Astrocyte (in vitro differentiated cells and primary cell): ENCODE results near the gene TOB2. TPM values are rescaled to one million over a fixed set of nuclear protein-coding genes. Genes with fewer than 3 reads are reported as not detected.
"Not testable (repeated sequence)": the region's sequence is repeated elsewhere in the genome, so short reads cannot be mapped to it uniquely, and the experiment has no call there.

Source experiments
- DNase-seq: peaks from one replicate; pipeline ENCODE4 v3.0.0-alpha.2; 2010; ENCODE audit warnings: low read depth
- FAIRE-seq: peaks from 2 replicates; lab custom pipeline; 2011; peaks lifted over from hg19 to GRCh38; lab: Jason Lieb, UNC
- H2AFZ ChIP-seq: 2 replicates; pipeline ENCODE4 v1.6.0; 2012; ENCODE audit warnings: low read depth, low read length, inconsistent platforms
- H3K27ac ChIP-seq: 2 replicates; pipeline ENCODE4 v1.5.1; 2011; ENCODE audit warnings: low read depth, low read length, inconsistent platforms
- H3K27me3 ChIP-seq: 2 replicates; pipeline ENCODE4 v1.6.0; 2011; ENCODE audit warnings: low read length, inconsistent platforms; ENCODE audit not compliant: insufficient read depth
- H3K36me3 ChIP-seq: 2 replicates; pipeline ENCODE4 v1.5.1; 2011; ENCODE audit warnings: low read length, inconsistent platforms; ENCODE audit not compliant: insufficient read depth
- H3K4me1 ChIP-seq: 2 replicates; pipeline ENCODE4 v1.5.1; 2011; ENCODE audit warnings: low read length, inconsistent platforms; ENCODE audit not compliant: insufficient read depth
- H3K4me2 ChIP-seq: 2 replicates; pipeline ENCODE4 v1.6.0; 2012; ENCODE audit warnings: low read length, inconsistent platforms
- H3K4me3 ChIP-seq: 2 replicates; pipeline ENCODE4 v1.5.1; 2011; ENCODE audit warnings: low read depth, mild to moderate bottlenecking, low read length, inconsistent platforms; ENCODE audit not compliant: insufficient read depth
- H3K79me2 ChIP-seq: 2 replicates; pipeline ENCODE4 v1.6.0; 2012; ENCODE audit warnings: mild to moderate bottlenecking, low read length, inconsistent platforms; ENCODE audit not compliant: insufficient read depth
- H3K9ac ChIP-seq: 2 replicates; pipeline ENCODE4 v1.6.0; 2012; ENCODE audit warnings: mild to moderate bottlenecking, low read length, inconsistent platforms
- H3K9me3 ChIP-seq: 2 replicates; pipeline ENCODE4 v1.5.1; 2012; ENCODE audit warnings: low read depth, mild to moderate bottlenecking, low read length, inconsistent platforms; ENCODE audit not compliant: insufficient read depth
- H4K20me1 ChIP-seq: 2 replicates; pipeline ENCODE4 v1.6.0; 2012; ENCODE audit warnings: low read length, inconsistent platforms; ENCODE audit not compliant: insufficient read depth
- H3K27ac Mint-ChIP-seq: one replicate; pipeline ENCODE4 v1.8.0; 2021; ENCODE audit warnings: mild to moderate bottlenecking, mixed read lengths; ENCODE audit not compliant: unreplicated experiment
- H3K27me3 Mint-ChIP-seq: one replicate; pipeline ENCODE4 v1.8.0; 2021; ENCODE audit warnings: low read depth, mixed read lengths; ENCODE audit not compliant: unreplicated experiment
- H3K36me3 Mint-ChIP-seq: one replicate; pipeline ENCODE4 v1.8.0; 2021; ENCODE audit warnings: low read depth, mixed read lengths; ENCODE audit not compliant: unreplicated experiment
- H3K4me1 Mint-ChIP-seq: one replicate; pipeline ENCODE4 v1.8.0; 2021; ENCODE audit warnings: low read depth, mixed read lengths; ENCODE audit not compliant: unreplicated experiment
- H3K4me3 Mint-ChIP-seq: one replicate; pipeline ENCODE4 v1.8.0; 2021; ENCODE audit warnings: mild to moderate bottlenecking, moderate library complexity, mixed read lengths; ENCODE audit not compliant: unreplicated experiment
- H3K9me3 Mint-ChIP-seq: one replicate; pipeline ENCODE4 v1.8.0; 2021; ENCODE audit warnings: mild to moderate bottlenecking, mixed read lengths; ENCODE audit not compliant: unreplicated experiment
- EZH2 ChIP-seq: IDR thresholded peaks from 2 replicates; pipeline ENCODE4 v1.6.1; 2012; ENCODE audit warnings: mild to moderate bottlenecking, low read length, inconsistent platforms; ENCODE audit not compliant: insufficient read depth
- total RNA-seq: library from RNA; stranded (reverse); gene quantifications from 2 replicates; pipeline ENCODE4 v1.2.1, GENCODE V29; 2021
- TF ChIP-seq, protein P1 (sequence below): IDR thresholded peaks from 2 replicates; pipeline ENCODE4 v1.5.1; 2011; ENCODE audit warnings: low read depth, mild to moderate bottlenecking, inconsistent platforms, low read length, moderate library complexity; ENCODE audit not compliant: insufficient read depth

Gene TOB2
- total RNA-seq, 1 donor from 2014 or later: 54.6 TPM

DNA sequence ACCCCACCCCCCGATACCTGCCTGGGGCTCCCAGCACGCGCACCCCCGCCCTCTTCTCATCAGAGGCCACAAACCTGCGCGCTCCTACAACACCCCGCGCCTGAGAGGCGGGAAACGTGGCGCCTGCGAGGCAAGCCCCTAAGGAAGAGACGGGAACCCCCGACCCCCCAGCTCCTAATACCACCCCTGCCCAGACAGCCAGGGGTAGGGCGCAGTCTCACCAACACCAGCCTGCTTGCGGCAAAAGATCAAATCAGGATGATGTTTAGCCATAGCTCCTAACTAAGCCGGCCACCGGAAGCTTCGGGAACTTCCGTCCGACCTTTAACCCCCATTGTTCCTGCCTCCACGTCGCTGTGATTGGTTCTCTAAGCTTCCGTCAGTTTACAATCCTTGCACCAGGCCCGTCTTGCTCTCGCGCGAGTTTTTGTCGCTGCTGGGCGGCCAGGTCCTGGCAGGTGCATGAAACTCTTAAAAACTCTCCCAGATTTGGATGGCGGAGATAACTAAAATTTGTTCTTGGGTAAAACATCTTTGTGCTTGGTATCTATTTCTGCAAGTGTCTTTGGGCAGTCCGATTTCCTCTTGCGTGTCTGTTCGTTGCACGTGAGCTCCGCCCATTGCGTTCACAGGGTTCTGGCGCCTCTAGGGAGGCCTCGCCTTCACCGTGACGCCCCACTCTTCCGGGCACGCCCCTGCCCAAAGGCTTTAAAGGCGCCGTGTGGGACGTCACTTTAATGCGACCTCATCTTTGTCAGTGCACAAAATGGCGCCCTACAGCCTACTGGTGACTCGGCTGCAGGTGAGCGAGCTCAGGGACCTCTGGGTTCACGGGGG, 22.0 kb upstream of the TOB2 start, which contains the start of the genes ACO2 and PHF5A:
ACO2 (plus strand) TSS at position 737 of the 837 bp plus-strand sequence; CDS start at position 767, 30 bp downstream.
PHF5A (minus strand) TSS at position 312 of the 837 bp plus-strand sequence; CDS start at position 273, 39 bp downstream.
- no peaks in the 10 kb centered on the region for H3K27me3 Mint-ChIP-seq
- H3K36me3 Mint-ChIP-seq: peaks cover 4% of the 10 kb centered on the region

DNA sequence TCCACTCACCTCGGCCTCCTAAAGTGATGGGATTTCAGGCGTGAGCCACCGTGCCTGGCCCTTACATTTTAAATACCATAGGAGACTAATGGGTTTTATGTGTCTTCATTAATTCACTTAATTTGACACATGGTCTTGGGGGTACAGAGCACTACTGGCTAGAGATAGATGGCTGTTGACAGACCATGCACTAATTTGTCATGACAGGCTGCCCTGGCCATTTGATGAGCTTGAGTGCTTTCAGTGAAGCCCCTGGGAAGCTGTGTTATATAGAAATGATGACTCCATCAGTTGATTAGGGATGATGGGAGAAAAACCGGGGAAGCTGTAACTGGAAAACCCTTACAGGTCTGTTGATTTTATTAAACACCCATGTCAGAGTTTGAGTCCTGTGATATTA, 15.3 kb upstream of the TOB2 start:
- peaks cover 3% of the 10 kb centered on the region for H3K36me3 Mint-ChIP-seq
- no peak overlapping the region for H2AFZ ChIP-seq
- no peaks in the 10 kb centered on the region for H3K9me3 Mint-ChIP-seq

More for the DNA sequence above, 22.0 kb upstream of the TOB2 start, which contains the start of the genes ACO2 and PHF5A:
- TF ChIP-seq, protein P1, sequence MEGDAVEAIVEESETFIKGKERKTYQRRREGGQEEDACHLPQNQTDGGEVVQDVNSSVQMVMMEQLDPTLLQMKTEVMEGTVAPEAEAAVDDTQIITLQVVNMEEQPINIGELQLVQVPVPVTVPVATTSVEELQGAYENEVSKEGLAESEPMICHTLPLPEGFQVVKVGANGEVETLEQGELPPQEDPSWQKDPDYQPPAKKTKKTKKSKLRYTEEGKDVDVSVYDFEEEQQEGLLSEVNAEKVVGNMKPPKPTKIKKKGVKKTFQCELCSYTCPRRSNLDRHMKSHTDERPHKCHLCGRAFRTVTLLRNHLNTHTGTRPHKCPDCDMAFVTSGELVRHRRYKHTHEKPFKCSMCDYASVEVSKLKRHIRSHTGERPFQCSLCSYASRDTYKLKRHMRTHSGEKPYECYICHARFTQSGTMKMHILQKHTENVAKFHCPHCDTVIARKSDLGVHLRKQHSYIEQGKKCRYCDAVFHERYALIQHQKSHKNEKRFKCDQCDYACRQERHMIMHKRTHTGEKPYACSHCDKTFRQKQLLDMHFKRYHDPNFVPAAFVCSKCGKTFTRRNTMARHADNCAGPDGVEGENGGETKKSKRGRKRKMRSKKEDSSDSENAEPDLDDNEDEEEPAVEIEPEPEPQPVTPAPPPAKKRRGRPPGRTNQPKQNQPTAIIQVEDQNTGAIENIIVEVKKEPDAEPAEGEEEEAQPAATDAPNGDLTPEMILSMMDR: no peak
- no peak for TF ChIP-seq EZH2
- H3K4me3 Mint-ChIP-seq: peak within 1 kb of the TSS; percentile 89
- Histone ChIP-seq H4K20me1 (peaks cover 26% of the 10 kb centered on the region), H3K4me1 (peaks cover 15% of the 10 kb centered on the region), H3K4me2 (peak within 1 kb of the TSS; percentile 87), H3K4me3 (peak within 1 kb of the TSS; percentile 95), H3K79me2 (peaks cover 89% of the 10 kb centered on the region), H2AFZ (peak within 1 kb of the TSS; percentile 83), H3K9me3 (no peaks in the 10 kb centered on the region), H3K9ac (peak within 1 kb of the TSS; percentile 95), H3K36me3 (peaks cover 32% of the 10 kb centered on the region), H3K27ac (peak within 1 kb of the TSS; percentile 98), H3K27me3 (no peaks in the 10 kb centered on the region)
- DNase-seq (peak; percentile 97), FAIRE-seq (no peak)
- no peaks in the 10 kb centered on the region for H3K9me3 Mint-ChIP-seq
- peaks cover 11% of the 10 kb centered on the region for H3K4me1 Mint-ChIP-seq
- H3K27ac Mint-ChIP-seq: peak within 1 kb of the TSS; percentile 96

DNA sequence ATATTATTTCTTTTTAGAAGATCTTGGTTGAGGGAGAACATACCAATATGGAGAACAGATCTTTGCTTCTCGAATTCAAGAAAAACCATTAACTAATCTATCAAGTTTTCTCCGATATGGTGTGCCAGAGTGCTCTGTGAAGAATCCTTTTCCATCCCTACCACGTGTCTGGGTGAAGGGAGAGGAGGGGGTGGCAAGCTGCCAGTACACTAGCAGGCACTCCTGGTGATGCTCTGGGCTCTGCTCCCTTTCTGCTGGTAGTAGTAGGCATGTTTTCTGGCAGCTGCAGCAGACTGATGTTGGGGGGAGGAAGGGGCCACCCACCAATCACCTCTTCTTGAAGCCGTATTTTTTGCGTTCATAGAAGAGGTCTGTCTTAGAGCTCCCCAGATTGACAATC, 13.5 kb upstream of the TOB2 start:
- not testable (repeated sequence) for H3K27me3 Mint-ChIP-seq, H2AFZ ChIP-seq, H3K4me3 Mint-ChIP-seq, H3K27me3 ChIP-seq, H3K9me3 ChIP-seq, FAIRE-seq, DNase-seq, H3K4me2 ChIP-seq, H3K27ac Mint-ChIP-seq, H3K36me3 Mint-ChIP-seq, H3K4me3 ChIP-seq, H3K9ac ChIP-seq, H3K4me1 ChIP-seq, H3K9me3 Mint-ChIP-seq, H3K4me1 Mint-ChIP-seq, H3K27ac ChIP-seq
- Histone ChIP-seq H4K20me1 (peaks cover 12% of the 10 kb centered on the region), H3K79me2 (peaks cover 21% of the 10 kb centered on the region), H3K36me3 (peaks cover 34% of the 10 kb centered on the region)

More for the DNA sequence above, 15.3 kb upstream of the TOB2 start:
- Histone ChIP-seq H3K9ac (no peak overlapping the region), H3K27ac (no peak overlapping the region), H3K79me2 (peaks cover 32% of the 10 kb centered on the region), H3K9me3 (no peaks in the 10 kb centered on the region), H3K36me3 (peaks cover 45% of the 10 kb centered on the region), H3K4me3 (no peak overlapping the region), H3K27me3 (no peaks in the 10 kb centered on the region), H3K4me1 (no peaks in the 10 kb centered on the region), H4K20me1 (peaks cover 17% of the 10 kb centered on the region), H3K4me2 (no peak overlapping the region)
- DNase-seq (no peak), FAIRE-seq (no peak)
- Mint-ChIP-seq H3K27me3 (no peaks in the 10 kb centered on the region), H3K4me3 (no peak overlapping the region), H3K4me1 (no peaks in the 10 kb centered on the region), H3K27ac (no peak overlapping the region)
- TF ChIP-seq, protein P1: no peak
- no peak for TF ChIP-seq EZH2
